Erythroblast (primary cell): ENCODE measurements around the gene KIF5A.

Source experiments
- GATA1 ChIP-seq: IDR thresholded peaks from 2 replicates; pipeline ENCODE4 v1.6.1; 2011; ENCODE audit warnings: low read depth, mild to moderate bottlenecking, control low read depth, low read length, moderate library complexity
- POLR2A ChIP-seq: IDR thresholded peaks from 2 replicates; pipeline ENCODE4 v1.6.1; 2011; ENCODE audit warnings: mild to moderate bottlenecking, low read length

- TF ChIP-seq POLR2A (no peak), GATA1 (no peak)
Measured at GRCh38 chr12:57541717-57542116, 8.1 kb upstream of the KIF5A start.
